SK-N-SH (cell line): ENCODE results near the gene ITGAV. TPM values are rescaled to one million over a fixed set of nuclear protein-coding genes. Genes with fewer than 3 reads are reported as not detected.
A peak's percentile ranks its signal among the peaks of the same experiment; 100 is the strongest.

ENCODE experiments used
- CTCF ChIA-PET: fragments of 300-600, 350-600 bp; formaldehyde crosslinking; extraction: SDS; loops from one replicate; lab custom pipeline; 2021; lab: Yijun Ruan, JAX
- POLR2A ChIA-PET: fragments of 350-600 bp; sonication (Branson Sonifier 250); formaldehyde crosslinking; extraction: SDS; loops from one replicate; lab custom pipeline; 2020; ENCODE audit warnings: antibody characterized with exemption, inconsistent platforms; lab: Yijun Ruan, JAX
- DNase-seq: peaks from one replicate; pipeline ENCODE4 v3.0.0; 2012
- H2AFZ ChIP-seq: fragments of 200-600 bp; sonication (generic); 2 replicates; pipeline ENCODE4 v1.8.1; 2016; ENCODE audit warnings: antibody characterized with exemption, mild to moderate bottlenecking, low read depth
- H3F3A ChIP-seq: fragments of 200-600 bp; sonication (generic); replicated peaks from 2 replicates; pipeline ENCODE3; 2016; ENCODE audit warnings: antibody characterized with exemption, mild to moderate bottlenecking; ENCODE audit not compliant: insufficient read depth
- H3K27ac ChIP-seq, 2 experiments: fragments of 200-500 bp in 1 of 2; fragments of 200-600 bp in 1 of 2; sonication (Bioruptor generic) in 1 of 2; sonication (generic), shearing (Covaris generic) in 1 of 2; 2 replicates each; pipeline versions ENCODE4 v1.5.1 to v1.6.1; 2014 to 2016; ENCODE audit warnings: low read depth in 2 of 2, inconsistent platforms in 1 of 2, low read length in 1 of 2, mild to moderate bottlenecking in 1 of 2, mixed read lengths in 1 of 2
- H3K27me3 ChIP-seq: fragments of 200-600 bp; sonication (generic), shearing (Covaris generic); 2 replicates; pipeline ENCODE4 v1.6.1; 2016; ENCODE audit warnings: mixed run types; ENCODE audit not compliant: insufficient read depth
- H3K36me3 ChIP-seq, 2 experiments: fragments of 200-500 bp in 1 of 2; fragments of 200-600 bp in 1 of 2; sonication (Bioruptor generic) in 1 of 2; sonication (generic) in 1 of 2; replicated peaks in 1 of 2; 2 replicates each; pipeline versions ENCODE3 to v1.5.1; 2014 to 2016; ENCODE audit warnings: low read length in 1 of 2, mild to moderate bottlenecking in 1 of 2; ENCODE audit not compliant: insufficient read depth in 2 of 2, control insufficient read depth in 1 of 2
- H3K4me1 ChIP-seq, 2 experiments: fragments of 200-500 bp in 1 of 2; fragments of 200-600 bp in 1 of 2; sonication (Bioruptor generic) in 1 of 2; sonication (generic), shearing (Covaris generic) in 1 of 2; 2 replicates each; pipeline versions ENCODE4 v1.5.1 to v1.6.1; 2014 to 2016; ENCODE audit warnings: low read depth in 1 of 2, low read length in 1 of 2, mixed run types in 1 of 2; ENCODE audit not compliant: insufficient read depth in 2 of 2, control insufficient read depth in 1 of 2
- H3K4me2 ChIP-seq: fragments of 200-600 bp; sonication (generic), shearing (Covaris generic); 2 replicates; pipeline ENCODE4 v1.6.1; 2017; ENCODE audit warnings: mixed run types
- H3K4me3 ChIP-seq, 2 experiments: fragments of 200-500 bp in 1 of 2; fragments of 200-600 bp in 1 of 2; sonication (Bioruptor generic) in 1 of 2; sonication (generic), shearing (Covaris generic) in 1 of 2; 2 replicates each; pipeline versions ENCODE4 v1.5.1 to v1.8.1; 2014 to 2016; ENCODE audit warnings: low read depth in 2 of 2, inconsistent platforms in 1 of 2, low read length in 1 of 2, mild to moderate bottlenecking in 1 of 2, mixed read lengths in 1 of 2, moderate library complexity in 1 of 2
- H3K79me2 ChIP-seq: fragments of 200-600 bp; sonication (generic); 2 replicates; pipeline ENCODE4 v1.8.1; 2017; ENCODE audit warnings: mild to moderate bottlenecking; ENCODE audit not compliant: insufficient read depth
- H3K9ac ChIP-seq: fragments of 200-600 bp; sonication (generic); 2 replicates; pipeline ENCODE4 v1.6.1; 2017; ENCODE audit warnings: mixed run types
- H3K9me2 ChIP-seq: fragments of 200-600 bp; sonication (generic); 2 replicates; pipeline ENCODE4 v1.6.1; 2017; ENCODE audit warnings: mixed run types
- H3K9me3 ChIP-seq: fragments of 200-600 bp; sonication (generic); 2 replicates; pipeline ENCODE4 v1.6.1; 2017; ENCODE audit warnings: mixed run types, mild to moderate bottlenecking, moderate library complexity
- H4K20me1 ChIP-seq: fragments of 200-600 bp; sonication (generic); 2 replicates; pipeline ENCODE4 v1.6.1; 2017; ENCODE audit warnings: mild to moderate bottlenecking, mixed run types; ENCODE audit not compliant: insufficient read depth
- FOSL2 ChIP-seq: IDR thresholded peaks from 2 replicates; pipeline ENCODE4 v1.4.0; 2012; ENCODE audit warnings: low read depth, mild to moderate bottlenecking, moderate library complexity, borderline replicate concordance
- FOXJ3 ChIP-seq: sonication (generic); formaldehyde crosslinking; IDR thresholded peaks from 2 replicates; pipeline ENCODE4 v1.5.1; 2020; ENCODE audit warnings: mild to moderate bottlenecking, missing genetic modification reagents
- FOXM1 ChIP-seq: IDR thresholded peaks from 2 replicates; pipeline ENCODE4 v1.4.0; 2012; ENCODE audit warnings: low read depth, mild to moderate bottlenecking
- GABPA ChIP-seq: IDR thresholded peaks from 2 replicates; pipeline ENCODE4 v1.4.0; 2012; ENCODE audit warnings: low read depth, mild to moderate bottlenecking
- JUND ChIP-seq: IDR thresholded peaks from 2 replicates; pipeline ENCODE4 v1.4.0; 2012
- MAX ChIP-seq: IDR thresholded peaks from 2 replicates; pipeline ENCODE4 v1.4.0; 2012; ENCODE audit warnings: low read depth
- NFIC ChIP-seq: IDR thresholded peaks from 2 replicates; pipeline ENCODE4 v1.4.0; 2012; ENCODE audit warnings: borderline replicate concordance
- NRF1 ChIP-seq: IDR thresholded peaks from 2 replicates; pipeline ENCODE4 v1.6.1; 2012; ENCODE audit warnings: low read depth, mild to moderate bottlenecking, low read length
- PBX3 ChIP-seq: IDR thresholded peaks from 2 replicates; pipeline ENCODE4; 2012
- RAD21 ChIP-seq: IDR thresholded peaks from 2 replicates; pipeline ENCODE4 v1.6.1; 2012; ENCODE audit warnings: mild to moderate bottlenecking, low read length
- RCOR1 ChIP-seq: fragments of 150-350 bp; IDR thresholded peaks from 2 replicates; pipeline ENCODE4 v1.6.1; 2017; ENCODE audit warnings: antibody characterized with exemption, low read length
- RFX5 ChIP-seq: IDR thresholded peaks from 2 replicates; pipeline ENCODE4 v1.6.1; 2012; ENCODE audit warnings: mild to moderate bottlenecking, improper control_type of control experiment, low read length
- SIN3A ChIP-seq: IDR thresholded peaks from 2 replicates; pipeline ENCODE4 v1.6.1; 2012; ENCODE audit warnings: low read depth, mild to moderate bottlenecking, low read length, moderate library complexity, borderline replicate concordance
- SMC3 ChIP-seq: IDR thresholded peaks from 2 replicates; pipeline ENCODE4 v1.6.1; 2012; ENCODE audit warnings: low read depth, low read length, improper control_type of control experiment
- TCF12 ChIP-seq: IDR thresholded peaks from 2 replicates; pipeline ENCODE4 v1.4.0; 2012
- TEAD4 ChIP-seq: IDR thresholded peaks from 2 replicates; pipeline ENCODE4 v1.4.0; 2012; ENCODE audit warnings: mild to moderate bottlenecking, borderline replicate concordance; ENCODE audit not compliant: insufficient read depth
- YY1 ChIP-seq: IDR thresholded peaks from 2 replicates; pipeline ENCODE4 v1.4.0; 2012; ENCODE audit warnings: low read depth, mild to moderate bottlenecking
- ZBTB33 ChIP-seq: IDR thresholded peaks from 2 replicates; pipeline ENCODE4 v1.4.0; 2012; ENCODE audit warnings: low read depth, borderline replicate concordance
- WGBS: methylation state at CpG from one replicate; pipeline ENCODE4 v1.1.6; 2017; ENCODE audit warnings: low lambda C conversion rate; 5-methylcytosine and 5-hydroxymethylcytosine counted together
- polyA plus RNA-seq, 3 experiments: library from polyadenylated mRNA; depleted of rRNA; stranded (reverse); fragments of >200 nt; gene quantifications; 2 replicates each; pipeline ENCODE4 v1.2.3, GENCODE V29; 2012

ITGAV gene
- polyA plus RNA-seq, 1 of the 3 experiments (the other 2 are of a cell fraction) = 24.3 TPM

- TF ChIP-seq YY1 (no peak), NFIC (no peak)
Measured at GRCh38 chr2:186582698-186583097, 7.2 kb upstream of the ITGAV start (continued).

- POLR2A ChIA-PET = no interaction called here
- CTCF ChIA-PET = interaction anchor here (1.1 to 1.7 kb wide), 3 partner anchors 9 to 64 kb away, joined by 3 to 6 read pairs (median 4); no protein-coding TSS in a partner anchor
- WGBS = 100% methylated on average over 1 of the region's 1 CpG
Measured at GRCh38 chr2:186584053-186584452, 5.8 kb upstream of the ITGAV start.

GRCh38 chr2:186588421-186588820 is 1.4 kb upstream of the ITGAV start:
- H3K4me3 ChIP-seq = no peak overlapping the region
- no peak overlapping the region for H2AFZ ChIP-seq
- H3F3A ChIP-seq = peaks cover 10% of the 10 kb centered on the region
- WGBS = 94% methylated on average over 9 of the region's 9 CpGs
- no peak for DNase-seq
- no peaks in the 10 kb centered on the region for H3K36me3 ChIP-seq
- H3K9me2 ChIP-seq = no peaks in the 10 kb centered on the region
- peak overlapping the region; percentile 78; the same call in 1 of the 2 replicates for H3K4me2 ChIP-seq
- H3K4me1 ChIP-seq = peaks cover 3 to 7% of the 10 kb centered on the region in 2 experiments; a peak in 3 of 4 replicates
- no peak overlapping the region for H3K9ac ChIP-seq
- H3K79me2 ChIP-seq = peaks cover 50% of the 10 kb centered on the region
- no peaks in the 10 kb centered on the region for H3K27me3 ChIP-seq
- peak overlapping the region in 1 of 2 experiments; percentile 95; a peak in 1 of 4 replicates for H3K27ac ChIP-seq
- CTCF ChIA-PET = interaction anchor here (1.2 kb wide), 1 partner anchor 11 kb away, joined by 3 read pairs; no protein-coding TSS in a partner anchor
- TF ChIP-seq NRF1 = no peak
- no peak for TF ChIP-seq GABPA
- TF ChIP-seq PBX3 = no peak
- TF ChIP-seq FOXJ3 (CRISPR knock-in tag) = no peak
- no peak for TF ChIP-seq MAX
- no peak for TF ChIP-seq SIN3A
- no peak for TF ChIP-seq RAD21
- no peak for TF ChIP-seq TEAD4
- TF ChIP-seq, all 33 proteins: peak for 0
- H4K20me1 ChIP-seq = peaks cover 6% of the 10 kb centered on the region; the same call in 1 of the 2 replicates
- no peaks in the 10 kb centered on the region; the same call in 1 of the 2 replicates for H3K9me3 ChIP-seq
- POLR2A ChIA-PET = interaction anchor here (1.9 kb wide), 1 partner anchor 103 kb away, joined by 9 read pairs; the partner anchor contains the start of gene ZC3H15

More at GRCh38 chr2:186584053-186584452, 5.8 kb upstream of the ITGAV start:
- H3K4me3 ChIP-seq = no peak overlapping the region
- H3K9me2 ChIP-seq = no peaks in the 10 kb centered on the region
- H3K9me3 ChIP-seq = no peaks in the 10 kb centered on the region
- no peak overlapping the region for H3K9ac ChIP-seq
- H3K27ac ChIP-seq = no peak overlapping the region
- H3K36me3 ChIP-seq = no peaks in the 10 kb centered on the region
- no peaks in the 10 kb centered on the region for H3F3A ChIP-seq
- no peaks in the 10 kb centered on the region for H4K20me1 ChIP-seq
- no peak for TF ChIP-seq RFX5
- TF ChIP-seq FOSL2 = no peak
- TF ChIP-seq RCOR1 = no peak
- no peak for TF ChIP-seq RAD21
- TF ChIP-seq JUND = no peak
- TF ChIP-seq TCF12 = no peak
- TF ChIP-seq FOXM1 = no peak
- no peak for TF ChIP-seq NFIC
- TF ChIP-seq ZBTB33 = no peak
- TF ChIP-seq SMC3 = no peak
- no peak for TF ChIP-seq MAX
- peaks cover 0 to 2% of the 10 kb centered on the region in 2 experiments; a peak in 2 of 4 replicates for H3K4me1 ChIP-seq
- DNase-seq = no peak
- no peak overlapping the region for H2AFZ ChIP-seq
- no peaks in the 10 kb centered on the region for H3K27me3 ChIP-seq
- H3K79me2 ChIP-seq = peaks cover 6% of the 10 kb centered on the region
- H3K4me2 ChIP-seq = no peak overlapping the region
